ENCODE measurements around the gene CCZ1B.
"Not testable (repeated sequence)": the region's sequence is repeated elsewhere in the genome, so short reads cannot be mapped to it uniquely, and the experiment has no call there.

GRCh38 chr7:6875022-6875421, 48.9 kb upstream of the CCZ1B start:
- not testable (repeated sequence) for TF ChIP-seq CSRNP3 (CRISPR knock-in tag; IDR thresholded peaks at IDR 0.05); ZFP3 (CRISPR knock-in tag; IDR thresholded peaks at IDR 0.05); ESRRG (CRISPR knock-in tag; IDR thresholded peaks at IDR 0.05); GLIS3 (CRISPR knock-in tag; IDR thresholded peaks at IDR 0.05); PPARA (CRISPR knock-in tag; IDR thresholded peaks at IDR 0.05; ENCODE audit: borderline replicate concordance); BACH2 (CRISPR knock-in tag; IDR thresholded peaks at IDR 0.05; ENCODE audit: borderline replicate concordance); POU6F1 (CRISPR knock-in tag; IDR thresholded peaks at IDR 0.05; ENCODE audit: borderline replicate concordance, low read depth); ZNF565 (CRISPR knock-in tag; conservative IDR thresholded peaks at IDR 0.05; ENCODE audit: low read depth); CSDC2 (CRISPR knock-in tag; IDR thresholded peaks at IDR 0.05); CREB5 (CRISPR knock-in tag; IDR thresholded peaks at IDR 0.05; ENCODE audit: low read depth); RARB (CRISPR knock-in tag; IDR thresholded peaks at IDR 0.05)

Data from SK-N-SH treated with all-trans-retinoic acid at 6 μM for 48 hours (cell line).